H54 (cell line): Measurements from ENCODE around the gene TMSB15A.
"Not testable (repeated sequence)": the region's sequence is repeated elsewhere in the genome, so short reads cannot be mapped to it uniquely, and the experiment has no call there.

Source experiments
- DNase-seq: peaks from one replicate; pipeline ENCODE4 v3.0.0; 2011; ENCODE audit warnings: low spot score, mixed read lengths; ENCODE audit not compliant: insufficient read length
- FAIRE-seq: peaks from 3 replicates; lab custom pipeline; 2011; peaks lifted over from hg19 to GRCh38; lab: Jason Lieb, UNC
- POLR2A ChIP-seq: IDR thresholded peaks from 2 replicates; pipeline ENCODE4 v1.6.1; 2011; ENCODE audit warnings: low read depth, mild to moderate bottlenecking, low read length

The TMSB15A gene

DNA sequence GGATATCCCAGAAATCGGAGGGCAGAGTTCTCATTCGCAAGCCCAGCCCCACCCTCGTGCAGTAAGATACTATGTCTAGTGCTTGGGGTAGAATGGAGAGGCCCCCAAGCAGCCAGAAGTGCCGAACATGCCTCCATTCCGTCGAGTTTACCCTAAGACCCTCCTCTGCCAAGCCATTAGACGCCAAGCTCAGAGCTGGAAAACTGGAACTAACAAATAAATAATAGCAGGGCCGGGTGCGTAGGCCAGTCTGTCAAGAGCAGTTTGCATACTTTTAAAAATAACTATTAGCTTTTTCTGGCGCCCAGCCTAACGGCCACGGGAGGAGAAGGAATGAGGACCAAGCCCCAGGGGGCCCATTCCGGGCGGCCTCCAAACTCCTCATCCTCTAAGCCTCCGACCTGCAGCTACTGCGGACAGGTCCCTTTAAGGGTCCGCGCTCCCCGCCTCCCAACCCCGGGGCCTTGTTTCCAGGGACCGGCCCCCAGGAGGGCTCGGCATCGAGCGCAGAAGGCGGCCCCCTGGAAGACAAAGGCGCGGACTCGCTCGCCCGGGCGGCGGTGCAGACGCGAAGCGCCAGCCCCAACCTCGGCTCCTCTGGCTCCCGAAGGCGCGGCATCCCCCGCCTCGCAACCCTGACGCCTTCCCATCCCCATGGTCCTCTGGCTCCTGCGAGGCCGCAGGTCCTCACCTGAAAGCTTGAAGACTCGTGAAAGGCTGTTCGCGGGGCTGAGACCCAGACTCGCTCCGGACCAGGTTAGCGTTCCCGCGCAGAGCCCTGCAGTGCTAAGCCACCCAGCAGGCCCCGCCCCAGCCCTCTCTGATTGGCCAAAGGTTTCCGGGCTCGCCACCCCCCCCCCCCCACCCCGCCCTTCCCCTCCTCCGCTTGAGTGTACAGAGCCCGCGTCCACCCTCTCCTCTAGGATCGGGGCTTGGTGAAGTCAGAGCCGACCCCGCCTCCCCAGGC, at the start of gene TMSB15A:
TSS of gene TMSB15A (minus strand) at position 765 of the 967 bp plus-strand sequence.
- TF ChIP-seq POLR2A: no peak
- peak; percentile 40 for DNase-seq

DNA sequence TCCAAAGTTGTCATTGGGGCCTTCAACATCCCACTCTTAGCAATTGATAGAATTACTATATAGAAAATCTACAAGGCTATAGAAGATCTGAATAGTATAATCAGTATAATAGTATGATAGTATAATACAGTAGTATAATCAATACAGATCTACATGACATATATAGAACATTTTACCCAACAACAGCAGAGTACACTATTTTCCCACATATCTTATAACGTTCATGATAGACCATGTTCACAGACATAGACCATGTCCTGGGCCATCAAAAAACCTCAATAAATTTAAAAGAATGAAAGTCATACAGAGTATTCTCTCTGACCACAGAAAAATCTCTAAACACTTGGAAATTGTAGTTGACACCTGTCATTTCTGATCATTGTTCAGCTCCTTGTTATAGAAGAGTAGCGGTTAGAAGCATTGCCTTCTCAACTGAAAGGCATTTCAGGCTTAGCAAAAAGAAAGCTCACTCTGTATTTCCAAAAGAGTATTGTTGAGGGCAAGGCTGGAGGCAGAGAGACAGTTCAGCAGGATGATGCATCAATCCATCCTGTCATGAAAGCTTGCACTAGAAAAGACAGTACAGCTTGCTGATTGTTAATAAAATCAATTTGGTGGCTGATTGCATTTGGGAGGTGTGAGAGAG, 44.0 kb upstream of the TMSB15A start:
- no peak for DNase-seq
- FAIRE-seq: no peak
- TF ChIP-seq POLR2A: no peak

More for the DNA sequence above, at the start of gene TMSB15A:
- no peak for FAIRE-seq

DNA sequence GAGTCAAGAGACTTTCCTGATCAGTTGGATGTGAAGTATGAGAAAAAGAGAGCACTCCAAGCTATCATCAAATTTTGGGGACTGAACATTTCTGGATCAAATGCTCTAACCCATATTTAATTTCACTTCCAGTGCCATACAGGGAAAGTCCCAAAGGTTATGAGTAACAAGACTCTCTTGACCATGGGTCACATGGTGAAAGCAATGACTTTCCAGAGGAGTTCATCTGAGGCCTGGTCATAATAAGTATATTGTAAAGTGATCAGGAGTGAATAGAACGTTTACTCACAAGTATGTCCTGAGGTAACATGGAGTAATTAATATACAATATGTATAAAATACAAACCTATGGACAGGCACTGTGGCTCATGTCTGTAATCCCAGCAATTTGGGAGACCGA, 42.1 kb upstream of the TMSB15A start:
- DNase-seq (no peak), FAIRE-seq (no peak)
- no peak for TF ChIP-seq POLR2A

DNA sequence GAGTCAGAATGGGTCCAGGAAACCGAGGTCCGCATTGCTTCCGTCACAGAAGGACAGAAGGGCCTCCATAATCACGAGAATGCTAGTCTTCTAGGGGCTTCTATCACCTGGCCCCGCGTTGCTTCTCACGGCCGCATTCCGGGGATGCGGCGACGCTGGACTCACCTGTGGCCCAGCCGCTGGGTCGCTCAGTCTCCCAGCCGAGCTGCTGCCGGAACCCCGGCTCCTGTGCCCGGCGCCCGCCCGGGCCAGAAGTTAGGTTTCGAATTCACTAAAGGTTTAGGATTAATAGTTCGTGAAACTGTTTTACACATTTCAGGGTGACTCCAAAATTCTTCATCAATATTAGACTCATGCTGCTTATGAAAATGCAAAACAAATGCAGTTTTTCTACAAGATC, 31.7 kb upstream of the TMSB15A start:
- FAIRE-seq (no peak), DNase-seq (no peak)
- no peak for TF ChIP-seq POLR2A

DNA sequence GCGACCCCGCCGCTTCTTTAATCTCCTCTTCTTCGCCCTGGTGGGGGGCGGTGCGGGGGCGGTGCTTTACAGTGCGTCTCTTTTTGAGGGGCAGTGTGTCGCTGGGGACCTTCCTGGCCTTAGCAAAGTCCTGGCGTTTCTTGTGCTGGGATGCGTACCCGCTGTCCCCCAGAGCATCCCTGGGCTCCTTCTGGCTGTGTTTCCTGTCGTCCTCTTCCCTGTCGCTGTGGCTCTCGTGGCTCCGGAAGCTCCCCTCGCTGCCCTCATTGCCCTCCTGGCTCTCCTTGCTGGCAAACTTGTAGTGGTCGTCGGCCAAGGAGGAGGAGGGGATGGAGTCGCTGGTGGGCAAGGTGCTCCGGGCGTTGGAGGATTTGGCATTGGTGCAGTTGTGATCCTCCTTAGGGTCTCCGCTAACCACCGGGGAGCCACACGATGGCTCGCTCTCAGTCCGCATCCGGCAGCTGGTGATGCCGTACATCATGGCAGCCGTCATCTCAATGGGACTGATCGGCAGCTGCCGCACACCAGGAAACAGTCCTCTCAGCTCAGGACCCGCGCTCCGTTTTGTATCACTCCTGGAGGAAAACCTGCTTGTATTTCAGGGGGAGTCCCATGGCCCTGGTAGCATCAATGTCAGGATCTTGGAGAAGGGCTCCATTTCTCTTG, 30.4 kb upstream of the TMSB15A start:
- FAIRE-seq (no peak), DNase-seq (no peak)
- TF ChIP-seq POLR2A: no peak

DNA sequence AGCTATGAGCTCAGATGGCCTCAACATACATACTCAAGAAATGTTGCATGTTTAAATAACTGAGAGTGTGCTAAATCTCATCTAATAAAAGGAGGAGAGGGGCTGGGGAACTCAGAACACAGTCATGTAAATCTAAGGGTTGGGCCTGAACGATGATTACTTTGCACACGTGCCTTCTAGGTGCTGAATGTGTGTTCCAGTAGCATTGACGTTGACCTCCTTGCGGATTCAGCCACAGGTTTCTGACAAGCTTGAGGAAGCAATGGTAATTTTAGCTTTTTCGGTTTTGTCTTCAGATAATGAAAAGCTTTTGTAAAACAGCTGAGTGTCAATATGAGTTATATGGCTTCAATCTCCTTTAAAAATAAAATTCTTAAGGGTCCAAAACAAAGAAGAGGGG, 29.6 kb upstream of the TMSB15A start:
- not testable (repeated sequence) for FAIRE-seq, DNase-seq

DNA sequence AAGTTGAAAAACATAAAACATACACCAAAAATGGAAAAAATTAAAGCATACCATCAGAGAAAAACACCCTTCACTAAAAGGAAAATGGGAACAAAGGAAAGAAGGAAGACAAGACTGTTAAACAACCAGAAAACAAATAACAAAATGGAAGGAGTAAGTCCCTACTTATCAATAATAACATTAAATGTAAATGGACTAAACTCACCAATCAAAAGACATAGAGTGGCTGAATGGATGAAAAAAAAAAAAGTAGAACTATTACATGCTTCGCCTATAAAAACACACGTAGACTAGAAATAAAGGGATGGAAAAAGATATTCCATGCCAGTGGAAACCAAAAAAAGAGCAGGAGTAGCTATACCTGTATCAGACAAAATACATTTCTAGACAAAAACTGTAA, 19.4 kb upstream of the TMSB15A start:
- TF ChIP-seq POLR2A: no peak
- FAIRE-seq (no peak), DNase-seq (no peak)

DNA sequence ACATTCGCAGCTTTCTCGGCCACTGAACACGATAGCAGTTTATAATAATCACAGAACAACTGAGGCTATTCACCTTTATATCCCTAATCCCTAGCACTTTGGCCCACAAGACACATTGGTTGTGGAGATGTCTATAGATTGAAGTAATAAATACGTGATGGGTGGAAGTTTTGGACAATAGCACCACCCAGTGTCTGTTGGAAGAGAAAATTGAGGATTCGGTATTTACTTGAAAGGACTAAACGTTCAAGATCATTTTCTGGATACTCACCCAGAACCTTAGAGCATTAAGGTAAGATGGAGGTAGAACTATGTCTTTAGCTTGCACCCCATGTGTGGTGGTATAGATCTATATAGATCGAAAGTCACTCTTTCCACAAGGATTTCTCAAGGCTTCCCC, 787 bp upstream of the TMSB15A start:
- no peak for DNase-seq
- no peak for FAIRE-seq
- no peak for TF ChIP-seq POLR2A

DNA sequence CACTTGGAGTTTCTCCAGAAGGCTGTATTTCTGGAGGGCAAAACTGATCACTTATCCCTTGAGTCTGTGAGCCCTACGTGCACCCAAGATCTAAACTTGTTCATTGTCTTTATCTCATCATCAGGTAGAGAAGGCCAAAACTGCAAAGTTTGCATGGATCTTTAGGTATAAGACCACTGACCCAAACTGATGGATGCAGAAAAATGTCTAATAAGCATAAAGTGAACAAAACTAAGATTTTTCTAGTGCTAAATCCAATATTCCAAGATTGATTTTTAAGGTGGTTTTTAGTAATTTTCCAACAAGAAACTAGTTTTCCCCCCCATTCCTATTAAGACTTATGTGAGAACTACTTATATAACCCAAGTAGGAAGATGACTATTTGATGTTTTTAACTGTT, 2.0 kb downstream of the TMSB15A start:
- DNase-seq: no peak
- no peak for FAIRE-seq
- no peak for TF ChIP-seq POLR2A

DNA sequence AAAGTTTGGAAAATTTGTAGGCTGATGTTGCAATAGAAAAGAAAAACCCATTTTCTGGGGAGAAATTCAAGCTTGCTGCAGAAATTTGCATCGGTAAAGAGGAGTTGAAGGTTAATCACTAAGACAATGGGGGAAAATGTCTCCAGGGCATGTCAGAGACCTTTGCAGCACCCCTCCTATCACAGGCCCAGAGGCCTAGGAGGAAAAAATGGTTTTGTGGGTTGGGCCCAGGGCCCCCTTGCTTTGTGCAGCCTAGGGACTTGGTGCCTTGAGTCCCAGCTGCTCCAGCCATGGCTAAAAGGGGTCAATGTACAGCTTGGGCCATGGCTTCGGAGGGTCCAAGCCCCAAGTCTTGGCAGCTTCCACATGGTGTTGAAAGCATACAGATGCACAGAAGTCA, 17.8 kb downstream of the TMSB15A start:
- no peak for DNase-seq
- no peak for TF ChIP-seq POLR2A
- no peak for FAIRE-seq

DNA sequence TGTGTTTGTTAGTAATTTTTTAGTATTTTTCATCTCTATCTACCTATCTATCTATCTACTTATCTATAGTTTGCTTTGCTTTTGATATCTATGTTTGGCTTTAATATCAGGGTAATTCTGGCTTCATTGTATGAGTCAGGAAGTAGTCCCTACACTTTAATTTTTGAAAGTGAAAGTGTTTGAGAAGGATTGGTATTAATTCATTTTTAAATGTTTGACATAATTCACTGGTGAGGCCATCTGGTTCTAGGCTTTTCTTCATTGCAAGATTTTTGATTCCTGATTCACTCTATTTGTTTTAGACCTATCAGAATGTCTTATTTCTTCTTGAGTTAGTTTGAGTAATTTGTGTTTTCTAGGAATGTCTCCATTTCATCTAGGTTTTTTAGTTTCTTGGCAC, 24.8 kb downstream of the TMSB15A start:
- DNase-seq (no peak), FAIRE-seq (no peak)

DNA sequence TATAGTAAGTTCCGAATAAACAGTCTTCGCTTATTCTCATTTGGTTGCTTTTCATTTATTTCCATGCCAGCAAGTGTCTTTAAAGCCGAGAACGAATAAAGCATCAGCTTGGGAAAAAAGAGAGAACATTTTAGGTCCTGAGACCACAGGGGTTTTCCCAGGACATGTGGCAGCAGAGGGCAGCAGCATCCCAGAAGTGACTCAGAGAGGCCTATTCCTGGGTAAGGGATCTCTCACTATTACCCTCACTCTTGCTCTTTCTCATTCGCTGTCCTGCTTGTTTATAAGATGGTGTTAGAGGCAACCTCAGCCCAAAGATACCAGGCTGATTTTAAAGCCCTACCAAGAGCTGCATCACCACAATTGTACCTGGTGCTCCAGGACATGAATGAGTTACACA, 37.8 kb downstream of the TMSB15A start:
- FAIRE-seq: peak; percentile 84
- not testable (repeated sequence) for DNase-seq

More for the DNA sequence above, 24.8 kb downstream of the TMSB15A start:
- no peak for TF ChIP-seq POLR2A

DNA sequence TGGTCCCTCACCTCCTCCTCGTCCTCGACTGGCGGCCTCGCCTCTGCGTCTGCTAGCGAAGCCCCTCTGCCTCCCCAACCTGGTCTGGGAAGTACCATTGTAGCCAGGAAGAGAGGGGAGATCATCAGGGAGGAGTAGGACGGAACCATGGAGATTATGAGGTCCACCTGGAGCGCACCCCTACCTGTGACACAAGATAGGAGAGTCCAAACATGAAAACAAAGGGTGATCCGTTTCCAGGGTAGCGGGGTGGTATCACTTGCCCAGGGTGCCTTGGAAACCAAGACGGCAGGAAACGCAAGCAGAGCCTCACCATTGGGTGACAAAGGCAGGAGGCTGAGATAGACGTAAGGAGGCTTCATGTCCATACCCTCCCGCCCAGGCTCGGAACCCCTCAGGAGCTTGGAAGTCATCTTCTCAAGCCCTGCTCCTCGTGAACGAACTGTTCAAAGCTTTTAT, 44.7 kb downstream of the TMSB15A start, which contains the start of gene TCP11X2:
TSS of gene TCP11X2 (minus strand) at position 51 of the 459 bp plus-strand sequence.
- FAIRE-seq, DNase-seq: not testable (repeated sequence)

DNA sequence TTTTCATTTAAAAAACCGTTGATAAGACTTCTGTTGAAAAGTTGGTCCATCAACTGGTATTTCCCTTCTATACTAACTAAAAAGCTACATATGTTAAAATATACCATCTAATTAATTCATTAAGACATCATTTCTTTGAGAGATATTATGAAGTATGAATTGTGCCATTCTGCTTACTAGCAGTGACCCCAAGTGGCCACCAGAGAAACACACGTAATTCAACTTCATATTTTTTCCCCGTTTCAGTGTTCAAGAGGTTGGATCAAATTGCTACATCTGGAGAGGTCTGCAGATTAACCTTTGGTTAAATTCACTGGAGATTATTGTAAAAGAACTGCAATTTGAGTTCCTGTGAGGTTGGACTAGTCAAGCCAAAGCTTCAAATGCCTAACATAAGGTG, 46.3 kb downstream of the TMSB15A start:
- DNase-seq: not testable (repeated sequence)
- FAIRE-seq: peak; percentile 87
